Measurements from ENCODE around the gene RIMS1. TPM values are rescaled to one million over a fixed set of nuclear protein-coding genes. Genes with fewer than 3 reads are reported as not detected.

RIMS1 gene
- total and polyA plus RNA-seq, 9 of the 15 experiments (the other 6 are each of a cell fraction or from before 2014, with no cell fraction given): not detected

DNA sequence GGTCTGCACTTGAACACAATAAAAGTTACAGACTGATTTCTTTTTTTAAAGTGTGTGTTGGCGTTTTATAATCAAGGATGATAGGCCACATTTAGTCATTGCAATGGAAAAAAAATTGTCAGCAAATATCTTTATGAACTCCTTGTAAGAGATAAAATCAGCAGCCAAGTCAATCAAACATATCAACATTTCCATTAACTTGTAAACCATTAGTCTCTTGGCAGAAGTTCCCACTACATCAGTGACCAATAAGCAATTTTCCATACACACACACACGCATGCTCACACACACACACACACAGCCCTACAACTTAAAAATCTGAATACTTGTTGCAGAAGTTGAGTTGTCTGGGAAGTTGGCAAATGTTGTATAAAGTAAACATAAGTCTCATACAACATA lies 419.6 kb downstream of the RIMS1 start (continued):
- TF ChIP-seq, protein P1, sequence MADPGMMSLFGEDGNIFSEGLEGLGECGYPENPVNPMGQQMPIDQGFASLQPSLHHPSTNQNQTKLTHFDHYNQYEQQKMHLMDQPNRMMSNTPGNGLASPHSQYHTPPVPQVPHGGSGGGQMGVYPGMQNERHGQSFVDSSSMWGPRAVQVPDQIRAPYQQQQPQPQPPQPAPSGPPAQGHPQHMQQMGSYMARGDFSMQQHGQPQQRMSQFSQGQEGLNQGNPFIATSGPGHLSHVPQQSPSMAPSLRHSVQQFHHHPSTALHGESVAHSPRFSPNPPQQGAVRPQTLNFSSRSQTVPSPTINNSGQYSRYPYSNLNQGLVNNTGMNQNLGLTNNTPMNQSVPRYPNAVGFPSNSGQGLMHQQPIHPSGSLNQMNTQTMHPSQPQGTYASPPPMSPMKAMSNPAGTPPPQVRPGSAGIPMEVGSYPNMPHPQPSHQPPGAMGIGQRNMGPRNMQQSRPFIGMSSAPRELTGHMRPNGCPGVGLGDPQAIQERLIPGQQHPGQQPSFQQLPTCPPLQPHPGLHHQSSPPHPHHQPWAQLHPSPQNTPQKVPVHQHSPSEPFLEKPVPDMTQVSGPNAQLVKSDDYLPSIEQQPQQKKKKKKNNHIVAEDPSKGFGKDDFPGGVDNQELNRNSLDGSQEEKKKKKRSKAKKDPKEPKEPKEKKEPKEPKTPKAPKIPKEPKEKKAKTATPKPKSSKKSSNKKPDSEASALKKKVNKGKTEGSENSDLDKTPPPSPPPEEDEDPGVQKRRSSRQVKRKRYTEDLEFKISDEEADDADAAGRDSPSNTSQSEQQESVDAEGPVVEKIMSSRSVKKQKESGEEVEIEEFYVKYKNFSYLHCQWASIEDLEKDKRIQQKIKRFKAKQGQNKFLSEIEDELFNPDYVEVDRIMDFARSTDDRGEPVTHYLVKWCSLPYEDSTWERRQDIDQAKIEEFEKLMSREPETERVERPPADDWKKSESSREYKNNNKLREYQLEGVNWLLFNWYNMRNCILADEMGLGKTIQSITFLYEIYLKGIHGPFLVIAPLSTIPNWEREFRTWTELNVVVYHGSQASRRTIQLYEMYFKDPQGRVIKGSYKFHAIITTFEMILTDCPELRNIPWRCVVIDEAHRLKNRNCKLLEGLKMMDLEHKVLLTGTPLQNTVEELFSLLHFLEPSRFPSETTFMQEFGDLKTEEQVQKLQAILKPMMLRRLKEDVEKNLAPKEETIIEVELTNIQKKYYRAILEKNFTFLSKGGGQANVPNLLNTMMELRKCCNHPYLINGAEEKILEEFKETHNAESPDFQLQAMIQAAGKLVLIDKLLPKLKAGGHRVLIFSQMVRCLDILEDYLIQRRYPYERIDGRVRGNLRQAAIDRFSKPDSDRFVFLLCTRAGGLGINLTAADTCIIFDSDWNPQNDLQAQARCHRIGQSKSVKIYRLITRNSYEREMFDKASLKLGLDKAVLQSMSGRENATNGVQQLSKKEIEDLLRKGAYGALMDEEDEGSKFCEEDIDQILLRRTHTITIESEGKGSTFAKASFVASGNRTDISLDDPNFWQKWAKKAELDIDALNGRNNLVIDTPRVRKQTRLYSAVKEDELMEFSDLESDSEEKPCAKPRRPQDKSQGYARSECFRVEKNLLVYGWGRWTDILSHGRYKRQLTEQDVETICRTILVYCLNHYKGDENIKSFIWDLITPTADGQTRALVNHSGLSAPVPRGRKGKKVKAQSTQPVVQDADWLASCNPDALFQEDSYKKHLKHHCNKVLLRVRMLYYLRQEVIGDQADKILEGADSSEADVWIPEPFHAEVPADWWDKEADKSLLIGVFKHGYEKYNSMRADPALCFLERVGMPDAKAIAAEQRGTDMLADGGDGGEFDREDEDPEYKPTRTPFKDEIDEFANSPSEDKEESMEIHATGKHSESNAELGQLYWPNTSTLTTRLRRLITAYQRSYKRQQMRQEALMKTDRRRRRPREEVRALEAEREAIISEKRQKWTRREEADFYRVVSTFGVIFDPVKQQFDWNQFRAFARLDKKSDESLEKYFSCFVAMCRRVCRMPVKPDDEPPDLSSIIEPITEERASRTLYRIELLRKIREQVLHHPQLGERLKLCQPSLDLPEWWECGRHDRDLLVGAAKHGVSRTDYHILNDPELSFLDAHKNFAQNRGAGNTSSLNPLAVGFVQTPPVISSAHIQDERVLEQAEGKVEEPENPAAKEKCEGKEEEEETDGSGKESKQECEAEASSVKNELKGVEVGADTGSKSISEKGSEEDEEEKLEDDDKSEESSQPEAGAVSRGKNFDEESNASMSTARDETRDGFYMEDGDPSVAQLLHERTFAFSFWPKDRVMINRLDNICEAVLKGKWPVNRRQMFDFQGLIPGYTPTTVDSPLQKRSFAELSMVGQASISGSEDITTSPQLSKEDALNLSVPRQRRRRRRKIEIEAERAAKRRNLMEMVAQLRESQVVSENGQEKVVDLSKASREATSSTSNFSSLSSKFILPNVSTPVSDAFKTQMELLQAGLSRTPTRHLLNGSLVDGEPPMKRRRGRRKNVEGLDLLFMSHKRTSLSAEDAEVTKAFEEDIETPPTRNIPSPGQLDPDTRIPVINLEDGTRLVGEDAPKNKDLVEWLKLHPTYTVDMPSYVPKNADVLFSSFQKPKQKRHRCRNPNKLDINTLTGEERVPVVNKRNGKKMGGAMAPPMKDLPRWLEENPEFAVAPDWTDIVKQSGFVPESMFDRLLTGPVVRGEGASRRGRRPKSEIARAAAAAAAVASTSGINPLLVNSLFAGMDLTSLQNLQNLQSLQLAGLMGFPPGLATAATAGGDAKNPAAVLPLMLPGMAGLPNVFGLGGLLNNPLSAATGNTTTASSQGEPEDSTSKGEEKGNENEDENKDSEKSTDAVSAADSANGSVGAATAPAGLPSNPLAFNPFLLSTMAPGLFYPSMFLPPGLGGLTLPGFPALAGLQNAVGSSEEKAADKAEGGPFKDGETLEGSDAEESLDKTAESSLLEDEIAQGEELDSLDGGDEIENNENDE (IDR thresholded peaks at IDR 0.05; ENCODE audit: low read depth, low read length): no peak
- TF ChIP-seq RBM22 (IDR thresholded peaks at IDR 0.05; ENCODE audit: low read depth, low read length, poor library complexity, severe bottlenecking): no peak
- no peak for TF ChIP-seq EHMT2 (IDR thresholded peaks at IDR 0.05)
